Ovary (tissue), 9 donors: ENCODE measurements around the gene CACNG4. TPM values are rescaled to one million over a fixed set of nuclear protein-coding genes. Genes with fewer than 3 reads are reported as not detected.

Experiments
- DNase-seq, 5 donors: peaks; one replicate each; pipeline ENCODE4 v3.0.0-alpha.2; 2019 to 2020
- H3K27ac ChIP-seq, 2 donors: fragments of 200-600 bp; one replicate each; pipeline versions ENCODE4 v1.5.1 to v1.8.0; 2019 to 2022
- H3K27me3 ChIP-seq: fragments of 200-600 bp; one replicate; pipeline ENCODE4 v1.8.0; 2022
- H3K36me3 ChIP-seq: fragments of 200-600 bp; sonication (generic); one replicate; pipeline ENCODE4 v1.5.1; 2019
- H3K4me1 ChIP-seq: one replicate; pipeline ENCODE4 v1.8.1; 2013; ENCODE audit warnings: mild to moderate bottlenecking, moderate library complexity; ENCODE audit not compliant: insufficient read depth
- H3K4me3 ChIP-seq: fragments of 200-600 bp; sonication (generic); one replicate; pipeline ENCODE4 v1.5.1; 2017
- H3K9me3 ChIP-seq, 2 donors: fragments of 200-600 bp in 1 of 2; sonication (generic) in 1 of 2; one replicate each; pipeline versions ENCODE4 v1.5.1 to v1.8.1; 2013 to 2019; ENCODE audit warnings: mild to moderate bottlenecking in 1 of 2, moderate library complexity in 1 of 2
- EP300 ChIP-seq: sonication (generic); formaldehyde crosslinking; IDR thresholded peaks from one replicate; pipeline ENCODE4 v1.6.1; 2017; ENCODE audit warnings: antibody characterized with exemption
- POLR2A ChIP-seq: fragments of 450-650 bp; IDR thresholded peaks from one replicate; pipeline ENCODE4 v1.6.1; 2017; ENCODE audit warnings: antibody characterized with exemption, mild to moderate bottlenecking, moderate library complexity
- WGBS, 3 donors: extraction: QIAGEN DNeasy Blood & Tissue Kit in 1 of 3; methylation state at CpG; one replicate each; pipeline versions ENCODE4 v1.1.5 to v1.1.7; 2013 to 2017; 5-methylcytosine and 5-hydroxymethylcytosine counted together
- intact Hi-C, 4 donors: fragments of 100-400 bp; cut with DNase I; formaldehyde crosslinking; loops; one replicate each; pipeline versions ENCODE4 v1.11.0 to v1.15.1; 2022 to 2023
- polyA plus RNA-seq, 2 donors: library from polyadenylated mRNA; stranded (reverse); fragments of 200-250 nt in 1 of 2; fragments of 350-450 nt in 1 of 2; fragmentation: Illumina TruSeq in 1 of 2; extraction: RNeasy Lipid Tissue Mini Kit (QIAGEN cat#74804) in 1 of 2; gene quantifications; one replicate each; pipeline ENCODE4 v1.2.3, GENCODE V29; 2013 to 2014
- total RNA-seq, 7 donors: library from RNA; depleted of rRNA in 2 of 7; stranded (reverse); fragments of >200 nt in 2 of 7; fragmentation: NEBNext Ultra II Directional in 3 of 7; extraction: Animal tissue kit (Norgen Biotek cat#: 25700) in 3 of 7; gene quantifications; one replicate each; pipeline versions ENCODE4 v1.1.0 to v1.2.4, GENCODE V29; 2016 to 2023
- TF ChIP-seq, protein P1 (sequence below), 3 donors: fragments of 450-650 bp in 2 of 3; fragments of 200-600 bp in 1 of 3; IDR thresholded peaks; one replicate each; pipeline versions ENCODE4 v1.5.1 to v1.8.0; 2016 to 2022; ENCODE audit warnings: antibody characterized with exemption in 3 of 3, mild to moderate bottlenecking in 1 of 3
- donor health status: DM: no; HTN: no; CAD: no; lungs with moderate emphysema.
- donor health status: DM: no; HTN: no; CAD: no.
- donor health status: Bipolar disorder and iron deficiency.
- donor health status: DM: yes; HTN: yes; CAD: no.
- donor health status: DM: no; HTN: no; CAD: no.
- donor health status: DM: yes; HTN: yes; CAD: no.

Gene CACNG4
- total and polyA plus RNA-seq, 9 donors = 0.02 to 4.9 (median 0.22) TPM; not detected in 2

DNA sequence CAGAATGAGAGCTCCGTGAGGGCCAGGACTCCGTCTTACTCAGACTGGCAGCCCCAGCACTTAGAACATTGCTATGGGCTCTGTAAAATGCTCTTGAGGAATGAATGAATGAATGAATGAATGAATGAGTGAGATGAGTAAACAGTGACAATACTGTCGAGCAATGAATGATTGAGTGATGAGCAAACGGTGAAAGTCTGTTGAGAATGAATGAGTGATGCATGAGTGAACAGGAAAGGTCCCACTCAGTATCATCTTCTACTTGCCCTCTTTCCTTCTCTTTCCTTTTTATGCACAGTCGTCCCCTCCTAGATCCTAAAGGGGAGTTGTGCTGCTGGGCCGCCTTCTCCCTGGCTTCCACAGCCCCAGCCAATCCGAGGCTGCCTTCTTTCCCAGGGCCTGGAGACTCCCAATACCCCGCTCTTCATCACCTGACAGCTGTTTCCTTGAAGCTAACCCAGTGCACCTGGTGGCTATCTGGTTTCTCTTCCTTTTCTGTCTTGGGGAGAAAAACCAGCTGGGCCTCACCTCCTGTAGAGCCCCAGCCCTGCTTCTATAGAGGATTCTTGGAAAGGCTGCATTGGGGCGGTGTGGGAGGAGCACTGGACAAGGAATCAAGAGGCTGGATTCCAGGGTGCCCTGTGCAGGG lies 47.1 kb downstream of the CACNG4 start:
- Histone ChIP-seq H3K27me3 (no peaks in the 10 kb centered on the region), H3K4me3 (no peak overlapping the region), H3K9me3 (no peaks in the 10 kb centered on the region), H3K4me1 (no peaks in the 10 kb centered on the region), H3K27ac (no peak overlapping the region), H3K36me3 (no peaks in the 10 kb centered on the region)
- TF ChIP-seq EP300 (no peak), POLR2A (no peak)
- TF ChIP-seq, protein P1, sequence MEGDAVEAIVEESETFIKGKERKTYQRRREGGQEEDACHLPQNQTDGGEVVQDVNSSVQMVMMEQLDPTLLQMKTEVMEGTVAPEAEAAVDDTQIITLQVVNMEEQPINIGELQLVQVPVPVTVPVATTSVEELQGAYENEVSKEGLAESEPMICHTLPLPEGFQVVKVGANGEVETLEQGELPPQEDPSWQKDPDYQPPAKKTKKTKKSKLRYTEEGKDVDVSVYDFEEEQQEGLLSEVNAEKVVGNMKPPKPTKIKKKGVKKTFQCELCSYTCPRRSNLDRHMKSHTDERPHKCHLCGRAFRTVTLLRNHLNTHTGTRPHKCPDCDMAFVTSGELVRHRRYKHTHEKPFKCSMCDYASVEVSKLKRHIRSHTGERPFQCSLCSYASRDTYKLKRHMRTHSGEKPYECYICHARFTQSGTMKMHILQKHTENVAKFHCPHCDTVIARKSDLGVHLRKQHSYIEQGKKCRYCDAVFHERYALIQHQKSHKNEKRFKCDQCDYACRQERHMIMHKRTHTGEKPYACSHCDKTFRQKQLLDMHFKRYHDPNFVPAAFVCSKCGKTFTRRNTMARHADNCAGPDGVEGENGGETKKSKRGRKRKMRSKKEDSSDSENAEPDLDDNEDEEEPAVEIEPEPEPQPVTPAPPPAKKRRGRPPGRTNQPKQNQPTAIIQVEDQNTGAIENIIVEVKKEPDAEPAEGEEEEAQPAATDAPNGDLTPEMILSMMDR (IDR thresholded peaks at IDR 0.05) = no peak
- 57 to 66% (median 61%) methylated on average over 9 of the region's 9 CpGs for WGBS, 3 donors
- no peak for DNase-seq
- intact Hi-C loops = no loop called here

DNA sequence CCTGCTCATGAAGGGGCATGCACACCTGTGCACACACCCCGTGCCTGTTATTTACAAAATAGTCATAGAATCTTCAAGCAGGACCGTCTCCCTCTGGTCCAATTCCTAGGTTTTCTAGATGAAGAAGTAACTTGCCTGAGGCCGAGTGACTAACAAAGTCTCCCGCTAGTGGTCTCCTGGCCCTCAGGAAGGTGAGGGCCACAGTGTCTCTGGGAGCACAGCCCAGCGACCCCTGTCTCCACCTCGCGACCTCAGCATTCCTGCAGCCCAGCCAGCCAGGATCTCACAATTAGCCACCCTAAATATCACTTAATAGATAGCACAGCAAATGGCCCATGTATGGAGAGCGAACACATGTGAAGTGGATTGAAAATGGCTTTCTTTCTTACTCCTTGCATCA lies 49.4 kb downstream of the CACNG4 start:
- no peaks in the 10 kb centered on the region for H3K9me3 ChIP-seq
- H3K27me3 ChIP-seq = no peaks in the 10 kb centered on the region
- H3K4me3 ChIP-seq = no peak overlapping the region
- no peaks in the 10 kb centered on the region for H3K36me3 ChIP-seq
- H3K27ac ChIP-seq = no peak overlapping the region
- 81 to 91% (median 85%) methylated on average over 8 of the region's 8 CpGs for WGBS, 3 donors
- intact Hi-C loops = no loop called here
- TF ChIP-seq POLR2A (no peak), EP300 (no peak)
- TF ChIP-seq, protein P1 (IDR thresholded peaks at IDR 0.05) = no peak
- no peak for DNase-seq
- H3K4me1 ChIP-seq = no peaks in the 10 kb centered on the region

DNA sequence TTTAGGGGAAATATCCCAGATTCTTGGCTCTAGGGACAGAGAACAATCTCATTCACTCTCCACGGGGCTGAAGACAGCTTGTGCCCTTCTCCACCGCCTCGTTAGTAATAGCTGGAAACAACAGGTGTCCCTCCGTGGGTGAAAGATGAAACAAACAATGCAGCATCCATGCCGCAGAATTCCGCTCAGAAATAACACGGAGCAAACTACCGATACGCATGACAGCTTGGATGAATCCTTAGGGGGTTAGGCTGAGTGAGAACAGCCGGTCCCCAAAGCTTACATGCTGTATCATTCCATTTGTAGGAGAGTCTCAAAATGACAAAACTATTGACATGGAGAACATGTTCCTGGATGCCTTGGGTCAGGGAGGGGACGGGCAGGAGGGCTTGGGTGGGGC lies 50.5 kb downstream of the CACNG4 start:
- no peak for DNase-seq
- intact Hi-C loops = no loop called here
- no peaks in the 10 kb centered on the region for H3K4me1 ChIP-seq
- H3K9me3 ChIP-seq = no peaks in the 10 kb centered on the region
- no peaks in the 10 kb centered on the region for H3K27me3 ChIP-seq
- no peak overlapping the region for H3K4me3 ChIP-seq
- 66 to 81% (median 68%) methylated on average over 11 of the region's 11 CpGs for WGBS, 3 donors
- H3K36me3 ChIP-seq = no peaks in the 10 kb centered on the region
- no peak overlapping the region for H3K27ac ChIP-seq
- TF ChIP-seq, protein P1 (IDR thresholded peaks at IDR 0.05) = no peak
- no peak for TF ChIP-seq EP300
- no peak for TF ChIP-seq POLR2A

DNA sequence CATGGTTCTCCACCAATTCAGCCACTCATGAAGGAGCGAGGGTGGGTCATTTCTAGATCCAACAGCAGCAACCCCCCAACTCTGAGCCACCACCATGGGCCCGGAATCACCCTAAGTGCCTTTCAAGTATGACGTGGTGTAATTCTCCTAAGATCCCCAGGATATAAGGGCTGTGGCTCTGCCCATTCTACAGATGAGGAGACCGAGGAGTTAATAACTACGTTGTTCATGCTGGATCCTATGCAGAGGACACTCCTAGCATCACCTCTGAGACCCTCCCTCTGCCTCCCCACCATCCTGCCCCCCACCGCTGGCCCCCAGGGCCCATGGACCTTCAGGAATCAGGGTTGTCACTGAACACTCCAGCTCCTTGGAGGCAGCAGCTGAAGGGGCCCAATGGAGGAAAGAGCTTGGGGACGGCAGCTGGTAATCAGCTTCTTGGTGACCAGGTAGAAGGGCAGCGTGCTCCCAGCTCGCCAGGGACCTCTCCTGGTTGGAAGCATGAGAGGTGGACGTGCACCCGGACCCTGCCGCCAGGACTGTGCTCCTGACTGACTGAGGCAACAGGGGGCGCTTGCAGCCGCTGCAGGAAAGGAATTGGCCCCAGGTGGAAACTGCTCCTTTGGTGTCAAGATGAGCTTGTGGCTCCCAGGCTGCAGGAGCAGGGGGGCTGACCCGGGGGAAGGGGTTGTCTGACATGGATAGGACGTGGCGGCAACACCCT lies 51.7 kb downstream of the CACNG4 start:
- TF ChIP-seq, protein P1 (IDR thresholded peaks at IDR 0.05) = no peak
- no peak for TF ChIP-seq EP300
- no peaks in the 10 kb centered on the region for H3K9me3 ChIP-seq
- H3K27me3 ChIP-seq = no peaks in the 10 kb centered on the region
- DNase-seq = no peak
- no peaks in the 10 kb centered on the region for H3K36me3 ChIP-seq
- no peak overlapping the region for H3K4me3 ChIP-seq
- no peaks in the 10 kb centered on the region for H3K4me1 ChIP-seq
- intact Hi-C loops = no loop called here
- 72 to 85% (median 76%) methylated on average over 17 of the region's 17 CpGs for WGBS, 3 donors
- no peak overlapping the region for H3K27ac ChIP-seq
